H9 (cell line): ENCODE results near the gene DNAAF5. TPM values are rescaled to one million over a fixed set of nuclear protein-coding genes. Genes with fewer than 3 reads are reported as not detected.

Experiments used
- DNase-seq: peaks from one replicate; pipeline ENCODE4 v3.0.0-alpha.2; 2017
- H2AFZ ChIP-seq: one replicate; pipeline ENCODE4 v1.6.1; 2013; ENCODE audit warnings: mild to moderate bottlenecking, low read length, control low read depth, moderate library complexity
- H2AK5ac ChIP-seq: 2 replicates; pipeline ENCODE4 v1.6.1; 2013; ENCODE audit warnings: low read length, control low read depth, mixed read lengths; ENCODE audit not compliant: insufficient read length
- H2BK120ac ChIP-seq: one replicate; pipeline ENCODE4 v1.6.1; 2013; ENCODE audit warnings: low read depth, mild to moderate bottlenecking, low read length, control low read depth, inconsistent platforms; ENCODE audit not compliant: poor library complexity, severe bottlenecking
- H2BK12ac ChIP-seq: 2 replicates; pipeline ENCODE4 v1.6.1; 2013; ENCODE audit warnings: low read length, control low read depth, mixed read lengths, low read depth; ENCODE audit not compliant: insufficient read length
- H2BK15ac ChIP-seq: 2 replicates; pipeline ENCODE4 v1.6.1; 2013; ENCODE audit warnings: low read depth, low read length, control low read depth
- H2BK20ac ChIP-seq: one replicate; pipeline ENCODE4 v1.6.1; 2013; ENCODE audit warnings: low read depth, mild to moderate bottlenecking, low read length, control low read depth, inconsistent platforms; ENCODE audit not compliant: poor library complexity, severe bottlenecking
- H2BK5ac ChIP-seq: 2 replicates; pipeline ENCODE4 v1.6.1; 2013; ENCODE audit warnings: low read length, control low read depth, mixed read lengths; ENCODE audit not compliant: insufficient read length
- H3K14ac ChIP-seq: 2 replicates; pipeline ENCODE4 v1.6.1; 2013; ENCODE audit warnings: low read length, control low read depth; ENCODE audit not compliant: insufficient read depth
- H3K18ac ChIP-seq: 2 replicates; pipeline ENCODE4 v1.6.1; 2013; ENCODE audit warnings: low read depth, mild to moderate bottlenecking, mixed read lengths, low read length, control low read depth; ENCODE audit not compliant: insufficient read length
- H3K23ac ChIP-seq: 2 replicates; pipeline ENCODE4 v1.6.1; 2013; ENCODE audit warnings: low read length, control low read depth, mixed read lengths, low read depth; ENCODE audit not compliant: insufficient read length
- H3K23me2 ChIP-seq: 2 replicates; pipeline ENCODE4 v1.6.1; 2013; ENCODE audit warnings: low read depth, mild to moderate bottlenecking, mixed read lengths, low read length, control low read depth; ENCODE audit not compliant: insufficient read length, poor library complexity, severe bottlenecking
- H3K27ac ChIP-seq: 2 replicates; pipeline ENCODE4 v1.5.1; 2013; ENCODE audit warnings: low read length, control low read depth, mixed read lengths, low read depth; ENCODE audit not compliant: insufficient read length
- H3K27me3 ChIP-seq: 2 replicates; pipeline ENCODE4 v1.6.1; 2013; ENCODE audit warnings: low read length, control low read depth, inconsistent platforms; ENCODE audit not compliant: insufficient read depth
- H3K4ac ChIP-seq: 2 replicates; pipeline ENCODE4 v1.6.1; 2013; ENCODE audit warnings: low read depth, mild to moderate bottlenecking, control low read depth, inconsistent platforms, low read length, moderate library complexity
- H3K4me1 ChIP-seq: 2 replicates; pipeline ENCODE4 v1.6.1; 2013; ENCODE audit warnings: low read length, control low read depth, inconsistent platforms; ENCODE audit not compliant: insufficient read depth
- H3K4me2 ChIP-seq: 2 replicates; pipeline ENCODE4 v1.6.1; 2013; ENCODE audit warnings: low read length, control low read depth, mixed read lengths; ENCODE audit not compliant: insufficient read length, insufficient read depth
- H3K56ac ChIP-seq: 2 replicates; pipeline ENCODE4 v1.6.1; 2013; ENCODE audit warnings: low read depth, mild to moderate bottlenecking, mixed read lengths, low read length, control low read depth; ENCODE audit not compliant: insufficient read length
- H3K79me1 ChIP-seq: 2 replicates; pipeline ENCODE4 v1.6.1; 2013; ENCODE audit warnings: low read depth, mild to moderate bottlenecking, moderate library complexity, low read length, control low read depth, inconsistent platforms; ENCODE audit not compliant: insufficient read depth, poor library complexity, severe bottlenecking
- H3K79me2 ChIP-seq: 2 replicates; pipeline ENCODE4 v1.6.1; 2013; ENCODE audit warnings: low read length, control low read depth, inconsistent platforms; ENCODE audit not compliant: insufficient read depth
- H3K9ac ChIP-seq: 2 replicates; pipeline ENCODE4 v1.6.1; 2013; ENCODE audit warnings: low read length, control low read depth, mixed read lengths; ENCODE audit not compliant: insufficient read length; ENCODE audit errors: extremely low read depth
- H3K9me3 ChIP-seq: one replicate; pipeline ENCODE4 v1.6.1; 2013; ENCODE audit warnings: low read depth, low read length, inconsistent platforms; ENCODE audit not compliant: control insufficient read depth
- H3T11ph ChIP-seq: one replicate; pipeline ENCODE4 v1.6.1; 2013; ENCODE audit warnings: mild to moderate bottlenecking, low read length, control low read depth, inconsistent platforms
- H4K20me1 ChIP-seq: one replicate; pipeline ENCODE4 v1.6.1; 2013; ENCODE audit not compliant: control insufficient read depth, insufficient read length, insufficient read depth
- H4K5ac ChIP-seq: 2 replicates; pipeline ENCODE4 v1.6.1; 2013; ENCODE audit warnings: low read depth, mild to moderate bottlenecking, mixed read lengths, low read length, control low read depth; ENCODE audit not compliant: insufficient read length
- H4K8ac ChIP-seq: replicated peaks from 2 replicates; pipeline ENCODE4 v1.6.1; 2013; ENCODE audit warnings: low read length, control low read depth, mixed read lengths, low read depth; ENCODE audit not compliant: insufficient read length
- H4K91ac ChIP-seq: 2 replicates; pipeline ENCODE4 v1.6.1; 2013; ENCODE audit warnings: low read depth, mild to moderate bottlenecking, moderate library complexity, mixed read lengths, low read length, control low read depth; ENCODE audit not compliant: insufficient read length
- H3K27ac Mint-ChIP-seq, 3 experiments: 2 replicates in 2 of 3; 3 replicates in 1 of 3; pipeline ENCODE4 v1.8.0; 2020 to 2021; ENCODE audit warnings: mixed read lengths in 3 of 3, mild to moderate bottlenecking in 1 of 3, moderate library complexity in 1 of 3
- H3K27me3 Mint-ChIP-seq: 2 replicates; pipeline ENCODE4 v1.8.0; 2021; ENCODE audit warnings: low read depth, mild to moderate bottlenecking, moderate library complexity, mixed read lengths
- H3K36me3 Mint-ChIP-seq, 3 experiments: 2 replicates in 2 of 3; 3 replicates in 1 of 3; pipeline ENCODE4 v1.8.0; 2020 to 2021; ENCODE audit warnings: low read depth in 3 of 3, mixed read lengths in 3 of 3; ENCODE audit not compliant: insufficient read depth in 1 of 3
- H3K4me1 Mint-ChIP-seq, 2 experiments: 2 replicates each; pipeline ENCODE4 v1.8.0; 2020; ENCODE audit warnings: mixed read lengths in 2 of 2
- H3K4me3 Mint-ChIP-seq, 2 experiments: 2 replicates in 1 of 2; 3 replicates in 1 of 2; pipeline ENCODE4 v1.8.0; 2020 to 2021; ENCODE audit warnings: mild to moderate bottlenecking in 2 of 2, mixed read lengths in 2 of 2, moderate library complexity in 1 of 2
- H3K9me3 Mint-ChIP-seq, 2 experiments: 2 replicates in 1 of 2; 3 replicates in 1 of 2; pipeline ENCODE4 v1.8.0; 2020; ENCODE audit warnings: mild to moderate bottlenecking in 2 of 2, mixed read lengths in 2 of 2, moderate library complexity in 1 of 2
- WGBS: extraction: QIAGEN DNeasy Blood & Tissue Kit; methylation state at CpG from one replicate; pipeline ENCODE4 v1.1.7; 2013; ENCODE audit warnings: missing lambda C conversion rate, low lambda C conversion rate, mixed read lengths; ENCODE audit not compliant: insufficient read length; ENCODE audit errors: extremely low coverage; 5-methylcytosine and 5-hydroxymethylcytosine counted together
- total RNA-seq: library from RNA; stranded (reverse); gene quantifications from 2 replicates; pipeline ENCODE4 v1.2.1, GENCODE V29; 2021
- TF ChIP-seq, protein P1 (sequence below): fragments of 200-600 bp; sonication (generic); conservative IDR thresholded peaks from 3 replicates; pipeline ENCODE4 v1.8.0; 2021; ENCODE audit warnings: antibody characterized with exemption, mild to moderate bottlenecking

The DNAAF5 gene
- total RNA-seq, 1 experiment from 2014 or later = 43.5 TPM

DNA sequence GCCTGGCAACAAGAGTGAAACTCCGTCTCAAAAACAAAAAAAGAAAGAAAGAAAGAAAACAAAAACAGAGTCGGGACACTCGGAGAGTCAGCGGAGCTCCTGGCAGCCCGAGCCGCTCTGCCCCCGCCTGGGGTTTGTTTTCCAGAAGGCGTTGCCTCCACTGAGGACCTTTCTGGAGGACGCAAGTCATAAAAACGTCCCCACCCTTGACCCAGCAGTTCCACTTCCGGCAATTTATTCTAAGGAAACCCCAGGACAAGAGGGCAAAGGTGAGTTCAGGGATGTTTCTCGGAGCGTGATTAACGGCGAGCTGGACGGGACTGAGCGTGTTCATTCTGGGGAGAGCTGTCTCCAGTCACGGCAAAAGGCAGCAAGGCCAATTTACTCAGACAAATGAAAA lies 78.8 kb downstream of the DNAAF5 start:
- TF ChIP-seq, protein P1, sequence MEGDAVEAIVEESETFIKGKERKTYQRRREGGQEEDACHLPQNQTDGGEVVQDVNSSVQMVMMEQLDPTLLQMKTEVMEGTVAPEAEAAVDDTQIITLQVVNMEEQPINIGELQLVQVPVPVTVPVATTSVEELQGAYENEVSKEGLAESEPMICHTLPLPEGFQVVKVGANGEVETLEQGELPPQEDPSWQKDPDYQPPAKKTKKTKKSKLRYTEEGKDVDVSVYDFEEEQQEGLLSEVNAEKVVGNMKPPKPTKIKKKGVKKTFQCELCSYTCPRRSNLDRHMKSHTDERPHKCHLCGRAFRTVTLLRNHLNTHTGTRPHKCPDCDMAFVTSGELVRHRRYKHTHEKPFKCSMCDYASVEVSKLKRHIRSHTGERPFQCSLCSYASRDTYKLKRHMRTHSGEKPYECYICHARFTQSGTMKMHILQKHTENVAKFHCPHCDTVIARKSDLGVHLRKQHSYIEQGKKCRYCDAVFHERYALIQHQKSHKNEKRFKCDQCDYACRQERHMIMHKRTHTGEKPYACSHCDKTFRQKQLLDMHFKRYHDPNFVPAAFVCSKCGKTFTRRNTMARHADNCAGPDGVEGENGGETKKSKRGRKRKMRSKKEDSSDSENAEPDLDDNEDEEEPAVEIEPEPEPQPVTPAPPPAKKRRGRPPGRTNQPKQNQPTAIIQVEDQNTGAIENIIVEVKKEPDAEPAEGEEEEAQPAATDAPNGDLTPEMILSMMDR = no peak
- H3K4me1 Mint-ChIP-seq = peaks cover 2 to 3% of the 10 kb centered on the region in 2 experiments; a peak in 2 of 4 replicates
- Histone ChIP-seq H2BK5ac (no peak overlapping the region), H2BK20ac (no peak overlapping the region), H3K18ac (no peak overlapping the region), H4K20me1 (no peaks in the 10 kb centered on the region), H3T11ph (no peak overlapping the region), H3K56ac (no peak overlapping the region), H3K23ac (no peak overlapping the region), H4K8ac (no peak overlapping the region), H3K23me2 (no peaks in the 10 kb centered on the region), H3K4me2 (no peak overlapping the region), H3K4me1 (no peaks in the 10 kb centered on the region; the same call in 1 of the 2 replicates), H2AK5ac (no peak overlapping the region), H2BK12ac (no peak overlapping the region), H3K4ac (no peak overlapping the region), H2BK120ac (no peak overlapping the region), H3K79me2 (no peaks in the 10 kb centered on the region), H4K91ac (no peak overlapping the region), H3K14ac (no peak overlapping the region), H2AFZ (no peak overlapping the region), H3K9ac (no peak overlapping the region), H3K9me3 (no peaks in the 10 kb centered on the region), H2BK15ac (no peak overlapping the region), H3K27me3 (no peaks in the 10 kb centered on the region), H4K5ac (no peak overlapping the region), H3K79me1 (no peaks in the 10 kb centered on the region), H3K27ac (no peak overlapping the region)
- peaks cover 17 to 23% of the 10 kb centered on the region in 2 experiments for H3K9me3 Mint-ChIP-seq
- WGBS = no CpG with 5 or more reads among the region's 18 CpGs
- no peak overlapping the region for H3K4me3 Mint-ChIP-seq
- no peak for DNase-seq
- H3K27me3 Mint-ChIP-seq = no peaks in the 10 kb centered on the region
- peaks cover 9 to 22% (median 12%) of the 10 kb centered on the region in 3 experiments for H3K36me3 Mint-ChIP-seq
- peak overlapping the region in 1 of 3 experiments; percentile 13; a peak in 1 of 7 replicates for H3K27ac Mint-ChIP-seq
